Epithelial cell of proximal tubule (primary cell): ENCODE results near the gene PRKACA. TPM values are rescaled to one million over a fixed set of nuclear protein-coding genes. Genes with fewer than 3 reads are reported as not detected.

Experiments used
- DNase-seq: peaks from one replicate; pipeline ENCODE4 v3.0.0-alpha.2; 2011; ENCODE audit warnings: low read depth
- H3K4me3 ChIP-seq: 2 replicates; pipeline ENCODE4 v1.5.1; 2011; ENCODE audit warnings: low read depth, mild to moderate bottlenecking, low read length
- total RNA-seq: library from RNA; depleted of rRNA; stranded (reverse); fragments of >200 nt; gene quantifications from 2 replicates; pipeline ENCODE4 v1.2.3, GENCODE V29; 2015
- TF ChIP-seq, protein P1 (sequence below): conservative IDR thresholded peaks from 2 replicates; pipeline ENCODE4 v1.5.1; 2012; ENCODE audit warnings: low read depth, mild to moderate bottlenecking, low read length

The PRKACA gene
- total RNA-seq, 1 donor from 2014 or later, result 40.8 TPM

DNA sequence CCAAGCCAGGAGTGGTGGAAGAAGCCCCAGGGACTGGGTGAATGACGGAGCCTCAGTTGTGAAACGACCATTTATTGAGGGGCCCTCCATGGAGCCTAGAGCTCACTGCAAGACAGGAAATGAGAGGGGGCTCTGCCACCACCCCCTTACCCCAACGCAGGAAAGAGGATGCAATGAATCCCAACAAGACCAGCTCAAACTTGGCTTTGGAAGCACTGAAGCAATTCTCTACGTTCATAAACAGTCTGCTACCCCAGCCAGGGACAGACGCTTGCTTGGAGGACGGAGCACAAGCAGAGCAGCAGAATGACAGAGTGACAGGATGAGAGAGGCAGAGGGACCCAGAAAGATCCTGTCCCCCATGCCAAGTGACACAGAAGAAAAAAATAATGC lies 1.0 kb downstream of the PRKACA start:
- TF ChIP-seq, protein P1, sequence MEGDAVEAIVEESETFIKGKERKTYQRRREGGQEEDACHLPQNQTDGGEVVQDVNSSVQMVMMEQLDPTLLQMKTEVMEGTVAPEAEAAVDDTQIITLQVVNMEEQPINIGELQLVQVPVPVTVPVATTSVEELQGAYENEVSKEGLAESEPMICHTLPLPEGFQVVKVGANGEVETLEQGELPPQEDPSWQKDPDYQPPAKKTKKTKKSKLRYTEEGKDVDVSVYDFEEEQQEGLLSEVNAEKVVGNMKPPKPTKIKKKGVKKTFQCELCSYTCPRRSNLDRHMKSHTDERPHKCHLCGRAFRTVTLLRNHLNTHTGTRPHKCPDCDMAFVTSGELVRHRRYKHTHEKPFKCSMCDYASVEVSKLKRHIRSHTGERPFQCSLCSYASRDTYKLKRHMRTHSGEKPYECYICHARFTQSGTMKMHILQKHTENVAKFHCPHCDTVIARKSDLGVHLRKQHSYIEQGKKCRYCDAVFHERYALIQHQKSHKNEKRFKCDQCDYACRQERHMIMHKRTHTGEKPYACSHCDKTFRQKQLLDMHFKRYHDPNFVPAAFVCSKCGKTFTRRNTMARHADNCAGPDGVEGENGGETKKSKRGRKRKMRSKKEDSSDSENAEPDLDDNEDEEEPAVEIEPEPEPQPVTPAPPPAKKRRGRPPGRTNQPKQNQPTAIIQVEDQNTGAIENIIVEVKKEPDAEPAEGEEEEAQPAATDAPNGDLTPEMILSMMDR, result no peak

DNA sequence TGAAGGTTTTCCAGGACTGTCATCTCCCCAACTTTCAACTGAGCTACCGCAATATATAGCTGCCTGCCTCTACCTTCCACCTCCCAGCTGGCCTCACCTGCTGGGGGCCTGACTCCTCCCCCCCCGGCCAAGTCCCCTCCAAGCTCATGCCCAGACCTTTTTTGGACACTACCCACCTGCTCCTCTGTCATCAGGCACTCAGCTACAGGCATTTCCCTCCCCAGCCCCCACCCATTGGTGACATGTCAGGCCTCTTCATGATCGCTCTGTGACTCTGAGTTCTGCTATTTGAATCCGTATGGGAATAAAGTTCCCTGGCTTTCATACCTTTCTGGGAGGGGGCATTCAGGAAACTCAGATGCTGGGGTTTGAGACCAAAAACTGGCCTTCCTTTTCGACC lies 1.8 kb downstream of the PRKACA start:
- DNase-seq, result no peak
- TF ChIP-seq, protein P1, result no peak
- peak overlapping the region; percentile 77 for H3K4me3 ChIP-seq

More for the DNA sequence above, 1.0 kb downstream of the PRKACA start:
- peak overlapping the region; percentile 77 for H3K4me3 ChIP-seq
- DNase-seq, result no peak

DNA sequence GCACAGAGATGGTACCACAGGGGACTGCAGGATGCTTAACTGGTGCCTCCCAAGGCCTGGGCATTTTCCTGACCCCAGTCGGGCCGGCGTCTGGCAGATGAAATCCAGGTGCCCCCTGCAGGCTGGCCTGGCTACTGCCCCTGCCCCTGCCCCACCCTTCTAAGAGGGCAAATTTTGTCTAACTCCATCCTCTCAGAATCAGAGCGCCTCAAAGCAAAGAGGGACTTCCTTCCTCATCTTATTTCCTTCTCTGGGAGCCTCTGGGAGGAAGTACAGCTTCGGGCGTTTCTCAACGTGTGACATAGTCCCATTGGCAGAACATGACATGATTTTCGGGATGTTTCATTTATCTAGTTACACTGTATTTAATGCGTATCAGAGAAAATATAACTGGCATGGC lies 2.7 kb downstream of the PRKACA start:
- DNase-seq, result no peak
- TF ChIP-seq, protein P1, result peak; percentile 60
- H3K4me3 ChIP-seq, result no peak overlapping the region

DNA sequence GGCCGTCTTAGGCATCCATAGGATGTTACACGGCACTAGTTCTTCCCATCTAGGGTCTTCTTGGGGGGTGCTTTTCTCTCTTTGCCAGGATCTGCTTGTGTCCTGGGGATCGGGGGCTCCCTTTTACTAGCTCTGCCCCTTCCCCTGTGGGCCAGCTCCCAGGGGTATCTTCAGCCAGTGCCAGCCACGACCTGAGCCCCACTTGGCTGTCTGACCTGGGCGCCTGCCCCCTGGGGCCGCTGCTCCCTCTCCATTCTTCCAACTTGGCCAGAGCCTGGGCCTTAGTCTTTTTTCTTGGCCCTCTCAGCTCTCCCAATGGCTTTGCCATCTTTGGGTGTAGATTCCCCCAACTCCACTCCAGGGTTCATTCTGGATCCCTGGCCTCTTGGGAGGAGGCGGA lies 3.1 kb downstream of the PRKACA start:
- no peak for DNase-seq
- TF ChIP-seq, protein P1, result no peak
- H3K4me3 ChIP-seq, result no peak overlapping the region

DNA sequence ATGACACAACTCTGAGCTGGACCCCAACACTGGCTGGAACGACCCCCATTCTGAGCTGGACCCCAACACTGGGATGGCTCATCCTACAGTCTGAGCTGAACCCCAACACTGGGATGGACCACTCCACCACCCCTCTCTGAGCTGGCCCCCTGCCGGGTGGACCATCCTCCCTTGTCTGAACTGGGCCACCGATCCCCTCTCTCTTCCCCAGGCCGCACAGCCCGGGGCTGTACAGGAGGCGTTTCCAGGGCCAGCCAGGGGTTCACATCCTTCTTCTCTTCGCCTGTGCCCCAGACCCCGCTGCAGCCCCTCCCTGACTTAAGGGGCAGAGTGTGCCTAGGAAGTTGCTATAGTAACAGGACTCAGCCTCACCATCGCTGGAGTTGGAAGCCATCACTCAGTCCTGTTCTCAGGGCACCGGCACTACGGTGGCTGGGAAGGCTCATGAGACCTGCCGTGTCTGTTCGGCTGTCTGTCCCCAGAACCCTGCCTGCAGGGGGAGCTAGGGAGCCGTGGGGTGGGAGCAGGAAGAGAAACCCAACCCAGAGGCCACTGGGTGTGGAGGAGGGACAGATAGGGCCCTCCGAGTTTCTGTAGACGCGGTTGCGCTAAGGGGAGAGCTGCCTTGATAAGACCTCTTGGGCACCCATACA lies 3.7 kb downstream of the PRKACA start:
- TF ChIP-seq, protein P1, result peak; percentile 42
- no peak for DNase-seq
- no peak overlapping the region for H3K4me3 ChIP-seq

DNA sequence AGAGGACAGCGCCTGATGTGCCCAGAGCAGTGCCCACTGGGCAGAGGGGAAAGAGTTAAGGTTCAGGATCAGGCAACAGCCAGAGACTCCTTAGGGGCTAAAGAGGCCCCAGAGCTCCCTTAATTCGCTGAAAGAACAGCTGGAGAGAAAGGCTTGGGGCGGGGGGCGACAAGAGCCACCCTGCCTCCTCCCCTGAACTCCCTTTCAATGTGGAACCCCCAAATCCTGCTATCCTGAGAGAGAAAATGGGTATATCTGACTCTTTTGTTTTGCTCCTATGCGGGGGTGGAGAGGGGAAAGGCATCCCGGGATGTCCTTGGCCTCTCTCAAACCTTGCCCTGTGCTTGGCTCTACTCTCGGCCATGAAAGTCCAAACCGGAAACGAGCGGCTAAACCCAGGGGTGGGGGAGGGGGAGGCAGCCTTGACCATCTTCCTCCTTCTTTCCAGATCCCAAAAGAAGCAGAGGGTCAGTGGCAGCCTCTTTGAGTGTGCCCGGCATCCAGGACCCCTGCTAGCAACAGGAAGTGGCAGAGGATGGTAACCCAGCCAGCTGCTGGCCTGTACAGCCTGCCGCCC lies 4.7 kb downstream of the PRKACA start:
- TF ChIP-seq, protein P1, result no peak
- H3K4me3 ChIP-seq, result no peak overlapping the region
- no peak for DNase-seq
